ENCODE results near the gene ELP4. TPM values are rescaled to one million over a fixed set of nuclear protein-coding genes. Genes with fewer than 3 reads are reported as not detected.

Gene ELP4
- total RNA-seq, 1 experiment from 2014 or later = 17.2 TPM

DNA sequence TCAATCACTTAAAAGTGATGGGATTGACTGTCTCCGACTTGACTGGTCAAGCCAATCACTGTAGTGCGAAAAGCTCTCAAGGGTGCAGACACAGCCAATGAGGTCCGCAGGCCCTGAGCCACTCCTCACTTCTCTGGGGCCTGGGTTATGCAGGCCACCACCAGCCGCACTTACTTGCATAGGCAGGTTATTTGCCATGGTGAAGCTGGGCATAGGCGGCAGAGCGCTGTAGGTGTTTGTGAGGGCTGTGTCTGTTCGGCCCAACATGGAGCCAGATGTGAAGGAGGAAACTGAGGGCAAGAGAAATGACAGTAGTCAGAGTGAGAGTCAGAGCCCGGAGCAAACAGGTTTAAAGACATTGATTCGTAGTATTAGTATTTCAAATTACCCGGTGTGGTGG lies 283.7 kb downstream of the ELP4 start:
- H3K4me1 ChIP-seq (ENCODE audit: control insufficient read depth, insufficient read depth, low read length) = no peaks in the 10 kb centered on the region
- ChIA-PET POLR2A (no interaction called here), CTCF (no interaction called here)
- no peak for DNase-seq (ENCODE audit: low read depth, low spot score)
- H3K4me3 ChIP-seq (ENCODE audit: low read depth in 2 of 2, low read length in 2 of 2) = no peak overlapping the region
- BruUV-seq (replicated peaks) = no TSS peak
- in situ Hi-C loops (cut with HindIII; ENCODE audit: low pct_unique_long_range_greater_than_20kb, low sequenced_read_pairs) = no loop called here
- no peak for ATAC-seq
- no peak overlapping the region for H3K27ac ChIP-seq (ENCODE audit: low read length)
- TF ChIP-seq TCF7L2 (IDR thresholded peaks at IDR 0.05; ENCODE audit: low read depth, low read length) (no peak), POLR2AphosphoS5 (IDR thresholded peaks at IDR 0.05; ENCODE audit: low read depth, low read length) (no peak), SIN3A (IDR thresholded peaks at IDR 0.05; ENCODE audit: borderline replicate concordance, insufficient read depth, low read depth, low read length) (no peak)
- TF ChIP-seq, protein P1, sequence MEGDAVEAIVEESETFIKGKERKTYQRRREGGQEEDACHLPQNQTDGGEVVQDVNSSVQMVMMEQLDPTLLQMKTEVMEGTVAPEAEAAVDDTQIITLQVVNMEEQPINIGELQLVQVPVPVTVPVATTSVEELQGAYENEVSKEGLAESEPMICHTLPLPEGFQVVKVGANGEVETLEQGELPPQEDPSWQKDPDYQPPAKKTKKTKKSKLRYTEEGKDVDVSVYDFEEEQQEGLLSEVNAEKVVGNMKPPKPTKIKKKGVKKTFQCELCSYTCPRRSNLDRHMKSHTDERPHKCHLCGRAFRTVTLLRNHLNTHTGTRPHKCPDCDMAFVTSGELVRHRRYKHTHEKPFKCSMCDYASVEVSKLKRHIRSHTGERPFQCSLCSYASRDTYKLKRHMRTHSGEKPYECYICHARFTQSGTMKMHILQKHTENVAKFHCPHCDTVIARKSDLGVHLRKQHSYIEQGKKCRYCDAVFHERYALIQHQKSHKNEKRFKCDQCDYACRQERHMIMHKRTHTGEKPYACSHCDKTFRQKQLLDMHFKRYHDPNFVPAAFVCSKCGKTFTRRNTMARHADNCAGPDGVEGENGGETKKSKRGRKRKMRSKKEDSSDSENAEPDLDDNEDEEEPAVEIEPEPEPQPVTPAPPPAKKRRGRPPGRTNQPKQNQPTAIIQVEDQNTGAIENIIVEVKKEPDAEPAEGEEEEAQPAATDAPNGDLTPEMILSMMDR (IDR thresholded peaks at IDR 0.05) = no peak
- TF ChIP-seq, protein P2, sequence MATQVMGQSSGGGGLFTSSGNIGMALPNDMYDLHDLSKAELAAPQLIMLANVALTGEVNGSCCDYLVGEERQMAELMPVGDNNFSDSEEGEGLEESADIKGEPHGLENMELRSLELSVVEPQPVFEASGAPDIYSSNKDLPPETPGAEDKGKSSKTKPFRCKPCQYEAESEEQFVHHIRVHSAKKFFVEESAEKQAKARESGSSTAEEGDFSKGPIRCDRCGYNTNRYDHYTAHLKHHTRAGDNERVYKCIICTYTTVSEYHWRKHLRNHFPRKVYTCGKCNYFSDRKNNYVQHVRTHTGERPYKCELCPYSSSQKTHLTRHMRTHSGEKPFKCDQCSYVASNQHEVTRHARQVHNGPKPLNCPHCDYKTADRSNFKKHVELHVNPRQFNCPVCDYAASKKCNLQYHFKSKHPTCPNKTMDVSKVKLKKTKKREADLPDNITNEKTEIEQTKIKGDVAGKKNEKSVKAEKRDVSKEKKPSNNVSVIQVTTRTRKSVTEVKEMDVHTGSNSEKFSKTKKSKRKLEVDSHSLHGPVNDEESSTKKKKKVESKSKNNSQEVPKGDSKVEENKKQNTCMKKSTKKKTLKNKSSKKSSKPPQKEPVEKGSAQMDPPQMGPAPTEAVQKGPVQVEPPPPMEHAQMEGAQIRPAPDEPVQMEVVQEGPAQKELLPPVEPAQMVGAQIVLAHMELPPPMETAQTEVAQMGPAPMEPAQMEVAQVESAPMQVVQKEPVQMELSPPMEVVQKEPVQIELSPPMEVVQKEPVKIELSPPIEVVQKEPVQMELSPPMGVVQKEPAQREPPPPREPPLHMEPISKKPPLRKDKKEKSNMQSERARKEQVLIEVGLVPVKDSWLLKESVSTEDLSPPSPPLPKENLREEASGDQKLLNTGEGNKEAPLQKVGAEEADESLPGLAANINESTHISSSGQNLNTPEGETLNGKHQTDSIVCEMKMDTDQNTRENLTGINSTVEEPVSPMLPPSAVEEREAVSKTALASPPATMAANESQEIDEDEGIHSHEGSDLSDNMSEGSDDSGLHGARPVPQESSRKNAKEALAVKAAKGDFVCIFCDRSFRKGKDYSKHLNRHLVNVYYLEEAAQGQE (IDR thresholded peaks at IDR 0.05; ENCODE audit: insufficient read depth in 1 of 2, low read depth in 2 of 2, low read length in 1 of 2) = no peak
- no peaks in the 10 kb centered on the region for H3K36me3 ChIP-seq (ENCODE audit: control insufficient read depth, insufficient read depth, low read length)
- H3K27me3 ChIP-seq (ENCODE audit: control insufficient read depth, insufficient read depth, low read length) = no peaks in the 10 kb centered on the region
- intact Hi-C loops (cut with micrococcal nuclease; ENCODE audit: unreplicated experiment) = no loop called here
- no peaks in the 10 kb centered on the region for H3K9me3 ChIP-seq (ENCODE audit: control insufficient read depth, insufficient read depth, low read depth, low read length)

DNA sequence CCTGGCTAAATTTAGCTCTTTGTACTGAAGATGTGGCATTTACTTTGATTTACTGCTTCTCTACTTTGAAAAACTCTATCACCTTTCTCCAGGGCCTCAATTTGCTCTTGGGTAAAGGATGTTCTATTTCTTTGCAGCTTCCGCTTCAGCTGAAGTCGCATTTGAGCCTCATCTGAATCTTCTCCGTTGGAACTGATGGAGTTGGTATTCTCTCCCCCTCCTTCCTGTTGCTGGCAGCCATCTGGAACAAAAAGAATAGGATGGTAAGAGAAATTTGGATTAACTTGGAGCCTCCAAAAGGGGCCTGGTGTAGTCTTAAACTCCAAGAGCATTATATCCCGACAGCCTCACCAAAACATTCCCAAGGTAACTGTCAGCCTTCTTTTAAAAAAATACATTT lies 285.0 kb downstream of the ELP4 start:
- intact Hi-C loops (cut with micrococcal nuclease; ENCODE audit: unreplicated experiment) (no loop called here), in situ Hi-C loops (cut with HindIII; ENCODE audit: low pct_unique_long_range_greater_than_20kb, low sequenced_read_pairs) (no loop called here)
- no peak overlapping the region for H3K4me3 ChIP-seq (ENCODE audit: low read depth in 2 of 2, low read length in 2 of 2)
- BruUV-seq (replicated peaks) = no TSS peak
- no peaks in the 10 kb centered on the region; the same call in 1 of the 2 replicates for H3K27me3 ChIP-seq (ENCODE audit: control insufficient read depth, insufficient read depth, low read length)
- POLR2A ChIA-PET = no interaction called here
- DNase-seq (ENCODE audit: low read depth, low spot score) = no peak
- H3K27ac ChIP-seq (ENCODE audit: low read length) = no peak overlapping the region
- TF ChIP-seq, protein P2 (IDR thresholded peaks at IDR 0.05; ENCODE audit: insufficient read depth in 1 of 2, low read depth in 2 of 2, low read length in 1 of 2) = no peak
- TF ChIP-seq, protein P1 (IDR thresholded peaks at IDR 0.05) = no peak
- TF ChIP-seq TCF7L2 (IDR thresholded peaks at IDR 0.05; ENCODE audit: low read depth, low read length) (no peak), SIN3A (IDR thresholded peaks at IDR 0.05; ENCODE audit: borderline replicate concordance, insufficient read depth, low read depth, low read length) (no peak), POLR2AphosphoS5 (IDR thresholded peaks at IDR 0.05; ENCODE audit: low read depth, low read length) (no peak)
- no peaks in the 10 kb centered on the region for H3K9me3 ChIP-seq (ENCODE audit: control insufficient read depth, insufficient read depth, low read depth, low read length)
- H3K4me1 ChIP-seq (ENCODE audit: control insufficient read depth, insufficient read depth, low read length) = no peaks in the 10 kb centered on the region
- CTCF ChIA-PET = no interaction called here
- ATAC-seq = no peak
- H3K36me3 ChIP-seq (ENCODE audit: control insufficient read depth, insufficient read depth, low read length) = no peaks in the 10 kb centered on the region
